Smooth muscle cell (in vitro differentiated cells): ENCODE data around the gene PPFIBP2. TPM values are rescaled to one million over a fixed set of nuclear protein-coding genes. Genes with fewer than 3 reads are reported as not detected.
A peak's percentile ranks its signal among the peaks of the same experiment; 100 is the strongest.

Experiments
- DNase-seq: peaks from one replicate; lab custom pipeline; 2025; ENCODE audit not compliant: unreplicated experiment; lab: John Stamatoyannopoulos, UW
- H2AFZ ChIP-seq: fragments of 200-600 bp; sonication (generic); 2 replicates; pipeline ENCODE4 v1.6.0; 2016; ENCODE audit warnings: antibody characterized with exemption, low read depth, mild to moderate bottlenecking
- H3F3A ChIP-seq: fragments of 200-600 bp; sonication (generic); 2 replicates; pipeline ENCODE4 v1.6.0; 2017; ENCODE audit warnings: antibody characterized with exemption, low read depth
- H3K27ac ChIP-seq: fragments of 200-600 bp; sonication (generic); 2 replicates; pipeline ENCODE4 v1.5.1; 2016; ENCODE audit warnings: low read depth, mild to moderate bottlenecking
- H3K27me3 ChIP-seq: fragments of 200-600 bp; sonication (generic); 2 replicates; pipeline ENCODE4 v1.6.1; 2016; ENCODE audit warnings: low read depth, mild to moderate bottlenecking
- H3K36me3 ChIP-seq: fragments of 200-600 bp; sonication (generic); 2 replicates; pipeline ENCODE4 v1.5.1; 2016; ENCODE audit warnings: low read depth
- H3K4me1 ChIP-seq: fragments of 200-600 bp; sonication (generic); 2 replicates; pipeline ENCODE4 v1.5.1; 2016; ENCODE audit warnings: low read depth
- H3K4me2 ChIP-seq: fragments of 200-600 bp; sonication (generic); 2 replicates; pipeline ENCODE4 v1.6.0; 2016; ENCODE audit warnings: mild to moderate bottlenecking
- H3K4me3 ChIP-seq: fragments of 200-600 bp; sonication (generic); 2 replicates; pipeline ENCODE4 v1.5.1; 2016; ENCODE audit warnings: mild to moderate bottlenecking
- H3K79me2 ChIP-seq: fragments of 200-600 bp; sonication (generic); 2 replicates; pipeline ENCODE4 v1.6.0; 2016; ENCODE audit warnings: low read depth, mild to moderate bottlenecking
- H3K9ac ChIP-seq: fragments of 200-600 bp; sonication (generic); 2 replicates; pipeline ENCODE4 v1.6.0; 2016; ENCODE audit warnings: low read depth
- H3K9me3 ChIP-seq: fragments of 200-600 bp; sonication (generic); replicated peaks from 2 replicates; pipeline ENCODE4 v1.5.1; 2016; ENCODE audit warnings: low read depth
- H4K20me1 ChIP-seq: fragments of 200-600 bp; sonication (generic); 2 replicates; pipeline ENCODE4 v1.6.0; 2016; ENCODE audit warnings: low read depth
- CTCF ChIP-seq: fragments of 200-600 bp; sonication (generic); IDR thresholded peaks from 2 replicates; pipeline ENCODE4 v1.5.1; 2017; ENCODE audit warnings: borderline replicate concordance, mild to moderate bottlenecking, antibody characterized with exemption; ENCODE audit not compliant: insufficient read depth, poor library complexity, severe bottlenecking
- WGBS: methylation state at CpG from one replicate; pipeline ENCODE4 v1.1.7; 2016; ENCODE audit warnings: low lambda C conversion rate; 5-methylcytosine and 5-hydroxymethylcytosine counted together
- polyA plus RNA-seq: library from polyadenylated mRNA; unstranded; fragments of >200 nt; fragmentation: Nextera tagmentation; extraction: Ambion mirVana; gene quantifications from 2 replicates; pipeline ENCODE4 v1.2.1, GENCODE V29; 2016
- total RNA-seq: library from RNA; depleted of rRNA; stranded (reverse); fragments of >200 nt; gene quantifications from 2 replicates; pipeline ENCODE4 v1.2.3, GENCODE V29; 2014

The PPFIBP2 gene
- total and polyA plus RNA-seq, 2 experiments from 2014 or later = 9.8 to 20.2 TPM

GRCh38 chr11:7579361-7579791 is 65.6 kb downstream of the PPFIBP2 start:
- Histone ChIP-seq H3K4me2 (peak overlapping the region; percentile 44), H3K4me1 (peaks cover 37% of the 10 kb centered on the region), H3K9me3 (no peaks in the 10 kb centered on the region), H3K9ac (no peak overlapping the region), H4K20me1 (no peaks in the 10 kb centered on the region), H3F3A (peaks cover 21% of the 10 kb centered on the region), H3K27ac (peak overlapping the region; percentile 38), H2AFZ (no peak overlapping the region), H3K79me2 (peaks cover 7% of the 10 kb centered on the region), H3K36me3 (no peaks in the 10 kb centered on the region), H3K4me3 (no peak overlapping the region), H3K27me3 (no peaks in the 10 kb centered on the region)
- DNase-seq = no peak
- WGBS = 4% methylated on average over 1 of the region's 1 CpG
- TF ChIP-seq CTCF = no peak

- TF ChIP-seq CTCF = no peak
- no peak for DNase-seq
- WGBS = 68% methylated on average over 2 of the region's 2 CpGs
- Histone ChIP-seq H3K79me2 (peaks cover 14% of the 10 kb centered on the region), H2AFZ (no peak overlapping the region), H4K20me1 (no peaks in the 10 kb centered on the region), H3K9me3 (no peaks in the 10 kb centered on the region), H3K4me2 (no peak overlapping the region), H3K36me3 (no peaks in the 10 kb centered on the region), H3K27me3 (no peaks in the 10 kb centered on the region), H3K27ac (no peak overlapping the region), H3F3A (peaks cover 19% of the 10 kb centered on the region), H3K4me3 (no peak overlapping the region), H3K9ac (no peak overlapping the region), H3K4me1 (peaks cover 24% of the 10 kb centered on the region)
These were observed 67.3 kb downstream of the PPFIBP2 start for GRCh38 chr11:7581021-7581590.

- WGBS = 86% methylated on average over 2 of the region's 2 CpGs
- H3K9me3 ChIP-seq = no peaks in the 10 kb centered on the region
- no peaks in the 10 kb centered on the region for H3K36me3 ChIP-seq
- no peak for DNase-seq
- no peak overlapping the region for H3K4me3 ChIP-seq
- H4K20me1 ChIP-seq = no peaks in the 10 kb centered on the region
- H3K4me2 ChIP-seq = no peak overlapping the region
- H2AFZ ChIP-seq = no peak overlapping the region
- peaks cover 14% of the 10 kb centered on the region for H3K79me2 ChIP-seq
- peaks cover 12% of the 10 kb centered on the region for H3K4me1 ChIP-seq
- H3K27ac ChIP-seq = no peak overlapping the region
- H3K9ac ChIP-seq = no peak overlapping the region
- no peaks in the 10 kb centered on the region for H3K27me3 ChIP-seq
- TF ChIP-seq CTCF = no peak
- H3F3A ChIP-seq = peaks cover 13% of the 10 kb centered on the region
These were observed 68.7 kb downstream of the PPFIBP2 start for GRCh38 chr11:7582338-7582985.

- Histone ChIP-seq H3K4me2 (no peak overlapping the region), H4K20me1 (no peaks in the 10 kb centered on the region), H3K36me3 (no peaks in the 10 kb centered on the region), H3K79me2 (peaks cover 14% of the 10 kb centered on the region), H3K4me1 (peaks cover 4% of the 10 kb centered on the region), H3F3A (peaks cover 5% of the 10 kb centered on the region), H3K9me3 (no peaks in the 10 kb centered on the region), H3K9ac (no peak overlapping the region), H3K27me3 (no peaks in the 10 kb centered on the region), H3K4me3 (no peak overlapping the region), H3K27ac (no peak overlapping the region), H2AFZ (no peak overlapping the region)
- WGBS = 86% methylated on average over 3 of the region's 3 CpGs
- no peak for DNase-seq
- no peak for TF ChIP-seq CTCF
These were observed 69.4 kb downstream of the PPFIBP2 start for GRCh38 chr11:7583248-7583647.
